Liver (tissue), 9 donors: Measurements from ENCODE around the gene CHADL. TPM values are rescaled to one million over a fixed set of nuclear protein-coding genes. Genes with fewer than 3 reads are reported as not detected.

Experiments used
- DNase-seq: peaks from one replicate; pipeline ENCODE4 v3.0.0-alpha.2; 2017; ENCODE audit warnings: low spot score
- H3K27ac ChIP-seq, 2 donors: one replicate each; pipeline ENCODE4 v1.7.0; 2013; ENCODE audit warnings: inconsistent platforms in 2 of 2, low read length in 2 of 2, control low read depth in 1 of 2, low read depth in 1 of 2, mild to moderate bottlenecking in 1 of 2
- H3K27me3 ChIP-seq, 4 donors: one replicate each; pipeline versions ENCODE4 v1.6.1 to v1.7.0; 2013; ENCODE audit warnings: low read length in 3 of 4, inconsistent platforms in 1 of 4, mild to moderate bottlenecking in 1 of 4, moderate library complexity in 1 of 4; ENCODE audit not compliant: control insufficient read depth in 4 of 4, insufficient read depth in 4 of 4
- H3K36me3 ChIP-seq, 4 donors: one replicate each; pipeline versions ENCODE4 v1.6.1 to v1.7.0; 2013; ENCODE audit warnings: low read length in 3 of 4, mild to moderate bottlenecking in 3 of 4, low read depth in 1 of 4, moderate library complexity in 1 of 4; ENCODE audit not compliant: control insufficient read depth in 4 of 4, insufficient read depth in 3 of 4
- H3K4me1 ChIP-seq, 4 donors: one replicate each; pipeline versions ENCODE4 v1.6.1 to v1.7.0; 2013; ENCODE audit warnings: low read length in 3 of 4, mild to moderate bottlenecking in 3 of 4, moderate library complexity in 1 of 4; ENCODE audit not compliant: control insufficient read depth in 4 of 4, insufficient read depth in 4 of 4
- H3K4me3 ChIP-seq, 3 donors: one replicate each; pipeline versions ENCODE4 v1.6.1 to v1.7.0; 2013; ENCODE audit warnings: low read length in 3 of 3, control low read depth in 1 of 3, low read depth in 1 of 3, mild to moderate bottlenecking in 1 of 3
- H3K9ac ChIP-seq, 2 donors: one replicate each; pipeline ENCODE4 v1.7.0; 2013; ENCODE audit warnings: low read length in 2 of 2, mild to moderate bottlenecking in 2 of 2, moderate library complexity in 2 of 2, control low read depth in 1 of 2, low read depth in 1 of 2
- H3K9me3 ChIP-seq, 4 donors: one replicate each; pipeline versions ENCODE4 v1.6.1 to v1.7.0; 2013; ENCODE audit warnings: low read length in 3 of 4; ENCODE audit not compliant: control insufficient read depth in 4 of 4
- EGR1 ChIP-seq, 2 donors: IDR thresholded peaks; 2 replicates each; pipeline ENCODE4 v1.6.1; 2016 to 2018; ENCODE audit warnings: antibody characterized with exemption in 2 of 2, low read depth in 2 of 2
- FOXA1 ChIP-seq: IDR thresholded peaks from 2 replicates; pipeline ENCODE4 v1.6.1; 2016; ENCODE audit warnings: antibody characterized with exemption
- FOXA2 ChIP-seq: IDR thresholded peaks from 2 replicates; pipeline ENCODE4 v1.6.1; 2016; ENCODE audit warnings: antibody characterized with exemption
- GABPA ChIP-seq, 2 donors: IDR thresholded peaks in 1 of 2; conservative IDR thresholded peaks in 1 of 2; 2 replicates each; pipeline ENCODE4 v1.6.1; 2016; ENCODE audit warnings: antibody characterized with exemption in 2 of 2, mild to moderate bottlenecking in 1 of 2, moderate library complexity in 1 of 2
- HNF4A ChIP-seq, 2 donors: conservative IDR thresholded peaks; 2 replicates each; pipeline ENCODE4 v1.6.1; 2016; ENCODE audit warnings: antibody characterized with exemption in 2 of 2, mild to moderate bottlenecking in 2 of 2
- HNF4G ChIP-seq: IDR thresholded peaks from 2 replicates; pipeline ENCODE4 v1.6.1; 2016; ENCODE audit warnings: antibody characterized with exemption
- JUND ChIP-seq, 2 donors: IDR thresholded peaks; 2 replicates each; pipeline ENCODE4 v1.6.1; 2016; ENCODE audit warnings: antibody characterized with exemption in 2 of 2
- NR2F2 ChIP-seq: IDR thresholded peaks from 2 replicates; pipeline ENCODE4 v1.6.1; 2016; ENCODE audit warnings: antibody characterized with exemption
- RXRA ChIP-seq, 2 donors: IDR thresholded peaks; 2 replicates each; pipeline ENCODE4 v1.6.1; 2017 to 2018; ENCODE audit warnings: antibody characterized with exemption in 2 of 2, mild to moderate bottlenecking in 1 of 2
- TAF1 ChIP-seq: conservative IDR thresholded peaks from 2 replicates; pipeline ENCODE4 v1.6.1; 2016; ENCODE audit warnings: antibody characterized with exemption, mild to moderate bottlenecking
- YY1 ChIP-seq: IDR thresholded peaks from 2 replicates; pipeline ENCODE4 v1.6.1; 2016; ENCODE audit warnings: antibody characterized with exemption, mild to moderate bottlenecking
- WGBS: extraction: QIAGEN DNeasy Blood & Tissue Kit; methylation state at CpG from one replicate; pipeline ENCODE4 v1.1.7; 2013; 5-methylcytosine and 5-hydroxymethylcytosine counted together
- polyA plus RNA-seq, 2 donors: library from polyadenylated mRNA; stranded (reverse) in 1 of 2; unstranded in 1 of 2; fragments of 200-250 nt in 1 of 2; fragments of >200 nt in 1 of 2; fragmentation: Nextera tagmentation in 1 of 2; extraction: Ambion mirVana in 1 of 2; gene quantifications; one replicate each; pipeline versions ENCODE4 v1.2.1 to v1.2.3, GENCODE V29; 2013 to 2015
- total RNA-seq, 2 donors: library from RNA; depleted of rRNA; stranded (reverse); fragments of >200 nt; gene quantifications; one replicate each; pipeline ENCODE4 v1.2.3, GENCODE V29; 2014
- TF ChIP-seq, protein P1 (sequence below): IDR thresholded peaks from 2 replicates; pipeline ENCODE4 v1.6.1; 2016; ENCODE audit warnings: antibody characterized with exemption, mild to moderate bottlenecking
- TF ChIP-seq, protein P2 (sequence below): IDR thresholded peaks from 2 replicates; pipeline ENCODE4 v1.6.1; 2016; ENCODE audit warnings: antibody characterized with exemption
- TF ChIP-seq, protein P3 (sequence below): IDR thresholded peaks from 2 replicates; pipeline ENCODE4 v1.6.1; 2016; ENCODE audit warnings: antibody characterized with exemption
- TF ChIP-seq, protein P4 (sequence below): IDR thresholded peaks from 2 replicates; pipeline ENCODE4 v1.6.1; 2016; ENCODE audit warnings: antibody characterized with exemption
- TF ChIP-seq, protein P5 (sequence below): fragments of 150-350 bp; IDR thresholded peaks from 2 replicates; pipeline ENCODE4 v1.5.1; 2017; ENCODE audit warnings: improper control_type of control experiment, low read depth, low read length; ENCODE audit not compliant: missing input control
- donor health status: healthy.
- donor health status: healthy.
- donor health status: healthy.
- donor health status: healthy.
- donor health status: healthy.

Gene CHADL
- total and polyA plus RNA-seq, 4 donors = 0.51 to 1.0 (median 0.62) TPM

DNA sequence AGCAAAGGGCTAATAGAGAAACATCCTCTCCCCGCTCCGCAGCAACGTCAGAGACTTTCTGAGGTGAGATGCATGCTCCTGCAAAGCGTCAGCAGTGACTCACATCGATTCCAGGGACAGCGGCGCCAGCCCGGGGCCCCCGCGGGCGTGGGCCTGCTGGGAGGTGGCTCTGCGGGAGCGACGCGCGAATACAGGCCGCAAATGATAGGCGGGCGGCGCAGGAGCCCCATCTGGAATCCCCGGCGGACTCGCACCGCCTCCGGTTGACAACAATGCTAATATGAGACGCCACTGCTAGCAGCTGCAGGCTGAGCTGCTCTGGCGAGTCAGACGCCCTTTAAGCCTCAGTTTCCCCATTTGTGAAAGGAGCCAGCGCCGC lies 44.7 kb upstream of the CHADL start:
- peaks cover 4 to 19% (median 7%) of the 10 kb centered on the region in 4 donors for H3K36me3 ChIP-seq
- no peaks in the 10 kb centered on the region for H3K9me3 ChIP-seq
- peak; percentile 68 for DNase-seq
- under 1% methylated on average over 30 of the region's 30 CpGs for WGBS
- H3K9ac ChIP-seq = peak overlapping the region; percentile 67 to 90
- H3K4me3 ChIP-seq = peak overlapping the region; percentile 89 to 93 (median 90)
- H3K27me3 ChIP-seq = no peaks in the 10 kb centered on the region
- peaks cover 5 to 27% (median 19%) of the 10 kb centered on the region in 4 donors for H3K4me1 ChIP-seq
- no peak for TF ChIP-seq EGR1 (IDR thresholded peaks at IDR 0.05; ENCODE audit: low read depth in 2 of 2)
- TF ChIP-seq HNF4G = no peak
- TF ChIP-seq, protein P1, sequence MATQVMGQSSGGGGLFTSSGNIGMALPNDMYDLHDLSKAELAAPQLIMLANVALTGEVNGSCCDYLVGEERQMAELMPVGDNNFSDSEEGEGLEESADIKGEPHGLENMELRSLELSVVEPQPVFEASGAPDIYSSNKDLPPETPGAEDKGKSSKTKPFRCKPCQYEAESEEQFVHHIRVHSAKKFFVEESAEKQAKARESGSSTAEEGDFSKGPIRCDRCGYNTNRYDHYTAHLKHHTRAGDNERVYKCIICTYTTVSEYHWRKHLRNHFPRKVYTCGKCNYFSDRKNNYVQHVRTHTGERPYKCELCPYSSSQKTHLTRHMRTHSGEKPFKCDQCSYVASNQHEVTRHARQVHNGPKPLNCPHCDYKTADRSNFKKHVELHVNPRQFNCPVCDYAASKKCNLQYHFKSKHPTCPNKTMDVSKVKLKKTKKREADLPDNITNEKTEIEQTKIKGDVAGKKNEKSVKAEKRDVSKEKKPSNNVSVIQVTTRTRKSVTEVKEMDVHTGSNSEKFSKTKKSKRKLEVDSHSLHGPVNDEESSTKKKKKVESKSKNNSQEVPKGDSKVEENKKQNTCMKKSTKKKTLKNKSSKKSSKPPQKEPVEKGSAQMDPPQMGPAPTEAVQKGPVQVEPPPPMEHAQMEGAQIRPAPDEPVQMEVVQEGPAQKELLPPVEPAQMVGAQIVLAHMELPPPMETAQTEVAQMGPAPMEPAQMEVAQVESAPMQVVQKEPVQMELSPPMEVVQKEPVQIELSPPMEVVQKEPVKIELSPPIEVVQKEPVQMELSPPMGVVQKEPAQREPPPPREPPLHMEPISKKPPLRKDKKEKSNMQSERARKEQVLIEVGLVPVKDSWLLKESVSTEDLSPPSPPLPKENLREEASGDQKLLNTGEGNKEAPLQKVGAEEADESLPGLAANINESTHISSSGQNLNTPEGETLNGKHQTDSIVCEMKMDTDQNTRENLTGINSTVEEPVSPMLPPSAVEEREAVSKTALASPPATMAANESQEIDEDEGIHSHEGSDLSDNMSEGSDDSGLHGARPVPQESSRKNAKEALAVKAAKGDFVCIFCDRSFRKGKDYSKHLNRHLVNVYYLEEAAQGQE = no peak
- no peak for TF ChIP-seq FOXA1
- TF ChIP-seq TAF1 = no peak
- TF ChIP-seq YY1 = no peak
- TF ChIP-seq, protein P2, sequence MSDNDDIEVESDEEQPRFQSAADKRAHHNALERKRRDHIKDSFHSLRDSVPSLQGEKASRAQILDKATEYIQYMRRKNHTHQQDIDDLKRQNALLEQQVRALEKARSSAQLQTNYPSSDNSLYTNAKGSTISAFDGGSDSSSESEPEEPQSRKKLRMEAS = no peak
- TF ChIP-seq RXRA (IDR thresholded peaks at IDR 0.05) = no peak
- TF ChIP-seq, protein P3, sequence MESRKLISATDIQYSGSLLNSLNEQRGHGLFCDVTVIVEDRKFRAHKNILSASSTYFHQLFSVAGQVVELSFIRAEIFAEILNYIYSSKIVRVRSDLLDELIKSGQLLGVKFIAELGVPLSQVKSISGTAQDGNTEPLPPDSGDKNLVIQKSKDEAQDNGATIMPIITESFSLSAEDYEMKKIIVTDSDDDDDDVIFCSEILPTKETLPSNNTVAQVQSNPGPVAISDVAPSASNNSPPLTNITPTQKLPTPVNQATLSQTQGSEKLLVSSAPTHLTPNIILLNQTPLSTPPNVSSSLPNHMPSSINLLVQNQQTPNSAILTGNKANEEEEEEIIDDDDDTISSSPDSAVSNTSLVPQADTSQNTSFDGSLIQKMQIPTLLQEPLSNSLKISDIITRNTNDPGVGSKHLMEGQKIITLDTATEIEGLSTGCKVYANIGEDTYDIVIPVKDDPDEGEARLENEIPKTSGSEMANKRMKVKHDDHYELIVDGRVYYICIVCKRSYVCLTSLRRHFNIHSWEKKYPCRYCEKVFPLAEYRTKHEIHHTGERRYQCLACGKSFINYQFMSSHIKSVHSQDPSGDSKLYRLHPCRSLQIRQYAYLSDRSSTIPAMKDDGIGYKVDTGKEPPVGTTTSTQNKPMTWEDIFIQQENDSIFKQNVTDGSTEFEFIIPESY = no peak
- TF ChIP-seq NR2F2 = no peak
- no peak for TF ChIP-seq HNF4A (conservative IDR thresholded peaks at IDR 0.05)
- no peak for TF ChIP-seq FOXA2
- no peak for TF ChIP-seq GABPA (IDR thresholded peaks at IDR 0.05 in 1 of 2, conservative IDR thresholded peaks at IDR 0.05 in 1 of 2)
- TF ChIP-seq, protein P4, sequence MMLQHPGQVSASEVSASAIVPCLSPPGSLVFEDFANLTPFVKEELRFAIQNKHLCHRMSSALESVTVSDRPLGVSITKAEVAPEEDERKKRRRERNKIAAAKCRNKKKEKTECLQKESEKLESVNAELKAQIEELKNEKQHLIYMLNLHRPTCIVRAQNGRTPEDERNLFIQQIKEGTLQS = no peak
- TF ChIP-seq JUND (IDR thresholded peaks at IDR 0.05) = no peak
- peak overlapping the region; percentile 96 to 97 for H3K27ac ChIP-seq

DNA sequence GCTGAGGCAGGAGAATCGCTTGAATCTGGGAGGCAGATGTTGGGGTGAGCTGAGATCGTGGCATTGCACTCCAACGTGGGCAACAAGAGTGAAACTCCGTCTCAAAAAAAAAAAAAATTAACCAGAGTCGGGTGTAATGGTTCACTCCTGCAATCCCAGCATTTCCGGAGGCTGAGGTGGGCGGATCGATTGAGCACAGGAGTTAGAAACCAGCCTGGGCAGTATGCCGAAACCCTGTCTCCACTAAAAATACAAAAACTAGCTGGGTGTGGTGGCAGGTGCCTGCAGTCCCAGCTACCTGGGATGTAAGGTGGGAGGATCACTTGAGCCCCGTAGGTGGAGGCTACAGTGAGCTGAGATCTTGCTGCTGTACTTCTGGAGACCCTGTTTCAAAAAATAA lies 43.7 kb upstream of the CHADL start:
- no peak for TF ChIP-seq JUND (IDR thresholded peaks at IDR 0.05)
- TF ChIP-seq GABPA (IDR thresholded peaks at IDR 0.05 in 1 of 2, conservative IDR thresholded peaks at IDR 0.05 in 1 of 2) = no peak
- TF ChIP-seq FOXA1 = no peak
- TF ChIP-seq, protein P5, sequence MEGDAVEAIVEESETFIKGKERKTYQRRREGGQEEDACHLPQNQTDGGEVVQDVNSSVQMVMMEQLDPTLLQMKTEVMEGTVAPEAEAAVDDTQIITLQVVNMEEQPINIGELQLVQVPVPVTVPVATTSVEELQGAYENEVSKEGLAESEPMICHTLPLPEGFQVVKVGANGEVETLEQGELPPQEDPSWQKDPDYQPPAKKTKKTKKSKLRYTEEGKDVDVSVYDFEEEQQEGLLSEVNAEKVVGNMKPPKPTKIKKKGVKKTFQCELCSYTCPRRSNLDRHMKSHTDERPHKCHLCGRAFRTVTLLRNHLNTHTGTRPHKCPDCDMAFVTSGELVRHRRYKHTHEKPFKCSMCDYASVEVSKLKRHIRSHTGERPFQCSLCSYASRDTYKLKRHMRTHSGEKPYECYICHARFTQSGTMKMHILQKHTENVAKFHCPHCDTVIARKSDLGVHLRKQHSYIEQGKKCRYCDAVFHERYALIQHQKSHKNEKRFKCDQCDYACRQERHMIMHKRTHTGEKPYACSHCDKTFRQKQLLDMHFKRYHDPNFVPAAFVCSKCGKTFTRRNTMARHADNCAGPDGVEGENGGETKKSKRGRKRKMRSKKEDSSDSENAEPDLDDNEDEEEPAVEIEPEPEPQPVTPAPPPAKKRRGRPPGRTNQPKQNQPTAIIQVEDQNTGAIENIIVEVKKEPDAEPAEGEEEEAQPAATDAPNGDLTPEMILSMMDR = no peak
- no peak for TF ChIP-seq TAF1
- Histone ChIP-seq H3K4me1 (peaks cover 5 to 27% (median 19%) of the 10 kb centered on the region in 4 donors), H3K4me3 (peak overlapping the region in 1 of 3 donors; percentile 93), H3K36me3 (peaks cover 6 to 26% (median 10%) of the 10 kb centered on the region in 4 donors), H3K27ac (no peak overlapping the region), H3K9me3 (no peaks in the 10 kb centered on the region), H3K27me3 (no peaks in the 10 kb centered on the region), H3K9ac (no peak overlapping the region)
- 78% methylated on average over 10 of the region's 10 CpGs for WGBS
- DNase-seq = no peak
